Parietal lobe (tissue), 1 donor: ENCODE results near the gene FGFR1OP2. TPM values are rescaled to one million over a fixed set of nuclear protein-coding genes. Genes with fewer than 3 reads are reported as not detected.

Experiments
- total RNA-seq: library from RNA; depleted of rRNA; stranded (reverse); fragments of >200 nt; gene quantifications from one replicate; pipeline ENCODE4 v1.2.3, GENCODE V29; 2014

The FGFR1OP2 gene
- total RNA-seq, result 56.0 TPM

DNA sequence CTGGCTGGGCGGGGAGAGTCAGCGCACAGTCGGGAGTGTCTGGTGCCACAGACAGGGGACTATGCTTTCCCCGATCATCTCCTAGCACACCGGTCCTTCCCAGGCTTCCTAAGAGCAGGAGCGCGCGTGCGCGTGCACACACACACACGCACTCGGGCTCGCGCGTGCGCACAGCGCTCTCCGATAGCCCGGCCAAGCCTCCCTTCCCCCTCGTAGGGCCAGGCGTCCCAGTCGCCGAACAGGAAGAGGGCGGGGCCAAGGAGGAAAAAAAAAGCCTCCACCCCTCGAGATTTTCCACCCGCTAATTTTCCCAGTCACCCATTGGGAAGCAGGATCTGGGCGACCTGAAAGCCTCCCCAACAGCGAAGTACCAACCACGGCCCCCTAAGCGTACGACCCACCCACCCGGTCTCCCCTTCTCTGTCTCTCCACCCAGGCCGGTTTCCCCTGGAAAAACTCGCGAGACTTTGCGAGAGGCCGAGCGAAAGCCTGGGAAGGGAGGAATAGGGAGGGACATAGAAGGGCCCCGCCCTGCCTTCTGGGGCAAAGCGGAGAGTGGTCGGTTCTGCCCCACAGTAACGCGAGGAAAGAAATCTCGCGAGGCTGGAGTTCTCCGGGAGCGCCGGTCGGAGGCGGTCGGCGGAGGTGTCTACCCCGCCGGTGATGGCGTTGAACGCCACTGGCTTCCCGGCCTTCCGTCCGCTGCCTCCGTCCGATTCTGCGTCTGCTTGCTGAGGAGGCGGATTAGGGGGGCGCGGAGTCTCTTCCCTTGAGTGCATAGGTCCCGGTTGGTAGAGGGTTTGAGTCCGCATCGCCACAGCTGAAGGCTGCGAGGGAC, at the start of gene FGFR1OP2, which contains the start of gene INTS13:
FGFR1OP2 (plus strand) TSS at position 608 of the 838 bp plus-strand sequence. CDS start 15,689 bp downstream, outside the sequence.
INTS13 (minus strand) TSS at position 119 of the 838 bp plus-strand sequence. CDS start 1,178 bp downstream, outside the sequence.

DNA sequence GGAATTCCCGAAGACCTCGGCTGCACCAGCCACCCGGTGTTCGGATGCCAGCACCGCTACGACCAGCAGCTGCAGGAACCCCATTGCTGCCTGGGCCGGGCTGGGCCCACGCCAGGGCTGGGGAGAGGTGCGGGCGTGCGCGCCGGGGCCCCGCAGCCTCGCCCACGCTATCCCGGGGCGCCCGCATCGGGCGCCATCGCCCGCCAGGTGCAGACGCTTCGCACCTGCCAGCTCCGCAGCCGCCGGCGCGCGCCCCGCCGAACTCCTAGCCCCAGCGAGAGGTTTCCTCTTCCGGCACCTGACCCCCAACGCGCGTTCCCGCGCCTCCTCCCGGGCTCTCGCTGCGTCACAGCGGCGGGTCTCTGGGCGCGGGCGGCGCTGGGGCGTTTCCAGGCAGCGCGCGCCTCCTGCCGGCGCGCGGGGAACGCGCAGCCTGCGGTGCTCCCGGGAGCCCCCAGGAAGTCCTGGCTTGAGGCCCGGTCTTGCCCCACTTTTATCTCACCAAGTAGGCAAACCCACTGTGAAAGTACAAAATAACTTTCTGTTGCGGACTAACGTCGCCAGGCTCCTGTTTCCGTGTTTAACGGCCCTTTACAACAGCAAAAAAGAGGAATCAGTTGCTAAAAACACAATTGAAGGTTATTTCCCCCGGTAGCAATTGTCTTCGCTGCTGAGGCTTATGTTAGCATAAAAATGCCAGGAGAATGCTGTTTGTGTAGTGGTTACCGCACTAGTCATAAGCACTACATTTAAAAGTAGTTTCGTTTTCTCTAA, 76.0 kb downstream of the FGFR1OP2 start, which contains the start of gene TM7SF3:
TM7SF3 (minus strand) TSS at position 300 of the 774 bp plus-strand sequence; CDS start at position 84, 216 bp downstream.

Other genes starting within 250 kb of the FGFR1OP2 start
- 48.5 TPM for gene ITPR2, start 105.3 kb upstream of the FGFR1OP2 start, total RNA-seq
- 24.7 TPM for gene INTS13, start 489 bp upstream of the FGFR1OP2 start, total RNA-seq
- gene TM7SF3, start 75.9 kb downstream of the FGFR1OP2 start, total RNA-seq, result 77.0 TPM
- 113 TPM for gene MED21, start 84.1 kb downstream of the FGFR1OP2 start, total RNA-seq
- not detected for gene C12orf71, start 144.1 kb downstream of the FGFR1OP2 start, total RNA-seq